AG04449 (cell line): ENCODE measurements around the gene TREH.

Experiments used
- CTCF ChIA-PET: fragments of 350-600 bp; formaldehyde crosslinking; extraction: SDS; loops from one replicate; lab custom pipeline; 2021; ENCODE audit warnings: antibody characterized with exemption; lab: Yijun Ruan, JAX
- POLR2A ChIA-PET: fragments of 400-600, 350-600 bp; formaldehyde crosslinking; extraction: SDS; loops from one replicate; lab custom pipeline; 2020; ENCODE audit warnings: antibody characterized with exemption, inconsistent platforms; lab: Yijun Ruan, JAX
- DNase-seq: peaks from one replicate; pipeline ENCODE4 v3.0.0-alpha.2; 2010; ENCODE audit warnings: low read depth, low spot score
- H3K4me3 ChIP-seq: 2 replicates; pipeline ENCODE4 v1.5.1; 2011; ENCODE audit warnings: low read depth, mild to moderate bottlenecking, control low read depth, low read length
- CTCF ChIP-seq: IDR thresholded peaks from one replicate; pipeline ENCODE4 v1.5.1; 2011; ENCODE audit warnings: mild to moderate bottlenecking, moderate library complexity, low read length, control low read depth, inconsistent platforms; ENCODE audit not compliant: insufficient read depth; ENCODE audit errors: missing control alignments

TREH gene

GRCh38 chr11:118640332-118641154 is 38.9 kb downstream of the TREH start:
- DNase-seq = no peak
- POLR2A ChIA-PET = interaction anchor here (5.3 kb wide), 1 partner anchor 18 kb away, joined by 32 read pairs; no protein-coding TSS in a partner anchor
- CTCF ChIA-PET = interaction anchor here (0.8 to 1.3 kb wide), 4 partner anchors 12 to 40 kb away, joined by 3 to 4 read pairs (median 3); no protein-coding TSS in a partner anchor
- no peak for TF ChIP-seq CTCF
- H3K4me3 ChIP-seq = no peak overlapping the region

GRCh38 chr11:118639899-118640298 is 39.6 kb downstream of the TREH start:
- ChIA-PET POLR2A (interaction anchor here (1.0 to 5.3 kb wide), 2 partner anchors 13 to 18 kb away, joined by 3 to 32 read pairs; no protein-coding TSS in a partner anchor), CTCF (interaction anchor here (0.8 to 1.3 kb wide), 4 partner anchors 13 to 39 kb away, joined by 3 to 4 read pairs (median 3); no protein-coding TSS in a partner anchor)
- DNase-seq = no peak
- no peak overlapping the region for H3K4me3 ChIP-seq
- no peak for TF ChIP-seq CTCF

DNA sequence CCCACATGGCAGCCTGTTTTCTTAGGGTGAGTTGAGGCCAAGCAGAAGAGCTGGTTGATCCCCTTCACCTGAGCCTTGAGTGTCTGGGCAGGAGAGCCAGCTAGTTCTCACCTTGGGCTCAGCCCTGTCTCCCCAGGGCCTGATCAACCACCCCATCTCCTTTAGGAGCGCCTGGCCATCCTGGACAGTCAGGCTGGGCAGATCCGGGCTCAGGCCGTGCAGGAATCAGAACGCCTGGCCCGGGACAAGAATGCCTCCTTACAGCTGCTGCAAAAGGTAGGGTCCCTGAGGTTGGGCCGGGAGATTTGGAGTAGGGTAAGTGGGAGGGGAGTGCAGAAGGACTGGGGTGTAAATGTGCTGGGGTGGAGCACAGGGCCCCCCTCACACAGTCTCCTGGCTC is 40.7 kb downstream of the TREH start:
- ChIA-PET CTCF (interaction anchor here (1.0 kb wide), 1 partner anchor 22 kb away, joined by 3 read pairs; no protein-coding TSS in a partner anchor), POLR2A (interaction anchor here (0.7 to 5.3 kb wide), 3 partner anchors 14 to 18 kb away, joined by 3 to 32 read pairs (median 3); no protein-coding TSS in a partner anchor)

GRCh38 chr11:118636569-118637290 is 42.7 kb downstream of the TREH start:
- ChIA-PET CTCF (interaction anchor here (0.8 to 3.6 kb wide), 7 partner anchors 10 to 42 kb away, joined by 3 to 28 read pairs (median 5); partner anchors contain the start of gene PHLDB1), POLR2A (interaction anchor here (1.2 to 5.3 kb wide), 4 partner anchors 15 to 29 kb away, joined by 3 to 32 read pairs (median 5); partner anchors contain the start of gene PHLDB1)
- no peak overlapping the region for H3K4me3 ChIP-seq
- DNase-seq = no peak
- TF ChIP-seq CTCF = no peak

More for the DNA sequence above, 40.7 kb downstream of the TREH start:
- H3K4me3 ChIP-seq = no peak overlapping the region
- DNase-seq = no peak
- TF ChIP-seq CTCF = no peak

DNA sequence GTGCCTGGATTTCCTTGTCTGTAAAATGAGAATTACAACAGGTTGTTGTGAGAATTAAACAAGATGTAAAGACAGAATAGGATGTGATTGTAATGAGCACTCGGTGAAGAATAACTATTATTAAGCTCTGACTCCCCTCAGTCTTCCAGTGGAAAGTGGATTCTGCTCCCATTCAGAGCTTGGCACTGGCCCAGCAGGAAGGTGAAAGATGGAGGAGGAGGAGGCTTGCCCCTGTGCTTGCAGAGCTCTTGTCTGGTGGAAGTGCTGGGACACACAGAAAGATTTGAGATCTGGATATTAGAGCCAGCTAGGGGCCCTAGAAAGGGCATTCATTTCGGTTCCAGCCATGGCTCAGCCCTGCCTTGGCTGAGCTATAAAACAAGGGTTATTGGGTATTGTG is 43.8 kb downstream of the TREH start:
- POLR2A ChIA-PET = interaction anchor here (0.5 to 5.3 kb wide), 4 partner anchors 14 to 112 kb away, joined by 3 to 32 read pairs (median 4); partner anchors contain the start of gene PHLDB1

More for the DNA sequence above, 43.8 kb downstream of the TREH start:
- CTCF ChIA-PET = interaction anchor here (1.3 to 3.6 kb wide), 3 partner anchors 16 to 24 kb away, joined by 3 to 28 read pairs (median 9); no protein-coding TSS in a partner anchor
- no peak for DNase-seq
- no peak overlapping the region for H3K4me3 ChIP-seq
- no peak for TF ChIP-seq CTCF
